K562 (cell line): Measurements from ENCODE around the gene CBL. TPM values are rescaled to one million over a fixed set of nuclear protein-coding genes. Genes with fewer than 3 reads are reported as not detected.

ENCODE experiments used
- AFF1 ChIP-seq, 2 experiments: fragments of 450-650 bp; IDR thresholded peaks; 2 replicates each; pipeline ENCODE4 v1.6.1; 2018; ENCODE audit warnings: mild to moderate bottlenecking in 2 of 2, low read depth in 1 of 2; ENCODE audit not compliant: partially characterized antibody in 2 of 2
- LARP7 ChIP-seq: fragments of 450-650 bp; IDR thresholded peaks from 2 replicates; pipeline ENCODE4 v1.6.1; 2016
- PHF20 ChIP-seq: fragments of 450-650 bp; IDR thresholded peaks from 2 replicates; pipeline ENCODE4 v1.6.1; 2018; ENCODE audit not compliant: partially characterized antibody
- PHF21A ChIP-seq: fragments of 450-650 bp; IDR thresholded peaks from 2 replicates; pipeline ENCODE4 v1.6.1; 2017; ENCODE audit warnings: low read depth, borderline replicate concordance
- TARDBP ChIP-seq: fragments of 450-650 bp; IDR thresholded peaks from 2 replicates; pipeline ENCODE4 v1.6.1; 2016
- TFAP4 ChIP-seq: sonication (generic); formaldehyde crosslinking; IDR thresholded peaks from 2 replicates; pipeline ENCODE4 v1.8.0; 2022; ENCODE audit warnings: missing genetic modification reagents, mild to moderate bottlenecking, moderate library complexity, borderline replicate concordance
- THRA ChIP-seq: fragments of 450-650 bp; IDR thresholded peaks from 2 replicates; pipeline ENCODE4 v1.6.1; 2017; ENCODE audit warnings: mild to moderate bottlenecking, moderate library complexity
- ZBTB40 ChIP-seq, 2 experiments: fragments of 450-650 bp in 1 of 2; sonication (generic) in 1 of 2; formaldehyde crosslinking in 1 of 2; IDR thresholded peaks; 2 replicates each; pipeline versions ENCODE4 v1.7.1 to v1.9.0; 2016 to 2022; ENCODE audit warnings: inconsistent platforms in 1 of 2, mild to moderate bottlenecking in 1 of 2, missing genetic modification reagents in 1 of 2
- ZNF12 ChIP-seq: sonication (generic); formaldehyde crosslinking; IDR thresholded peaks from 2 replicates; pipeline ENCODE4 v1.4.0; 2020; ENCODE audit warnings: mild to moderate bottlenecking, missing genetic modification reagents
- polyA plus RNA-seq, 8 experiments: library from polyadenylated mRNA; depleted of rRNA in 4 of 8; stranded (reverse) in 5 of 8; unstranded in 3 of 8; fragments of >200 nt; fragmentation: Nextera tagmentation in 2 of 8; fragmentation: Illumina TruSeq in 1 of 8; extraction: Ambion mirVana in 2 of 8; extraction: Trizol in 1 of 8; gene quantifications; 2 replicates each; pipeline versions ENCODE4 v1.2.1 to v1.2.3, GENCODE V29; 2011 to 2014; ENCODE audit warnings: inconsistent platforms in 1 of 8, missing spikeins in 1 of 8
- total RNA-seq, 7 experiments: library from RNA; depleted of rRNA in 6 of 7; stranded (reverse); fragments of >200 nt in 6 of 7; fragmentation: Illumina TruSeq in 2 of 7; extraction: Trizol in 2 of 7; gene quantifications; 2 replicates each; pipeline versions ENCODE4 v1.2.1 to v1.2.3, GENCODE V29; 2011 to 2021; ENCODE audit warnings: low replicate concordance in 1 of 7

CBL gene
- total and polyA plus RNA-seq, 9 of the 15 experiments (the other 6 are each of a cell fraction or from before 2014, with no cell fraction given) = 3.2 to 24.9 (median 9.9) TPM

- TF ChIP-seq ZBTB40 (IDR thresholded peaks at IDR 0.05) = peak; percentile 8; the same call in 1 of the 2 replicates
- TF ChIP-seq ZBTB40 (CRISPR knock-in tag; IDR thresholded peaks at IDR 0.05) = no peak
- TF ChIP-seq PHF21A = no peak
- no peak for TF ChIP-seq ZNF12
- 0 out of 2 replicates have a peak, but pooled peaks have one; percentile 42 for TF ChIP-seq LARP7
- TF ChIP-seq THRA = no peak
- peak in 1 of 2 experiments; percentile 13 for TF ChIP-seq AFF1 (IDR thresholded peaks at IDR 0.05; ENCODE audit: low read depth in 1 of 2, partially characterized antibody in 2 of 2)
- no peak for TF ChIP-seq PHF20
- no peak for TF ChIP-seq TARDBP
- TF ChIP-seq TFAP4 (CRISPR knock-in tag) = no peak
These were observed 624 bp downstream of the CBL start (continued) for GRCh38 chr11:119206511-119207414.
